ENCODE data around the gene TSPAN17.
"Not testable (repeated sequence)": the region's sequence is repeated elsewhere in the genome, so short reads cannot be mapped to it uniquely, and the experiment has no call there.

The TSPAN17 gene

GRCh38 chr5:176647030-176647842 lies at the start of gene TSPAN17:
TSS of gene TSPAN17 (plus strand) at chr5:176647484. CDS start at chr5:176647616, 132 bp downstream.
- peak; percentile 86 for DNase-seq

- not testable (repeated sequence) for DNase-seq
Measured at GRCh38 chr5:176599749-176600430, 47.4 kb upstream of the TSPAN17 start.

DNA sequence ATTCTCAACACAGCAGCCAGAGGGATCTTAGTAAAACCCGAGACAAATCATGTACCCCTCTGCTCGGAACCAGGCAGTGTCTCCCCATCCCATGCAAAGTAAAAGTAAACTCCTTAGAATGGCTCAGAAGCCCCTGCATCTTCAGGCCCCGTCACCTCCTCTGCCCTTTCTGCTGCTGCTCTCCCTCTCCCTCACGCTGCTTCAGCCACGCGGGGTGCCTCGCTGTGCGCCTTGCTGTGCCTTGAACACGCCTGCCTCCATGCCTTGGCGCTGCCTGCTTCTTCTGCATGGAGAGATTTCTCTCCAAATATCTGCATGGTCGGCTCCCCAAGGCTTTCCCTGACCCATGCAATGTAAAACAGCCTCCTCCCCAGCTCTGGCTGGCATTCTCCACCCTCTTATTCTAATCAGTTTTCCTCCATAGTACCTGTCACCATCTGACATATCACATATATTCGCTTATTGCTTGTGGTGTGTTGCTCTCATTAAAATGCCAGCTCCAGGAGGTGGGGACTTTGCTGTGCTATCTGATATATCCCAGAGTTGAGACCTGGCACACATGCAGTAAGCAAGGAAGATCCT lies 45.3 kb upstream of the TSPAN17 start:
- DNase-seq = no peak

DNA sequence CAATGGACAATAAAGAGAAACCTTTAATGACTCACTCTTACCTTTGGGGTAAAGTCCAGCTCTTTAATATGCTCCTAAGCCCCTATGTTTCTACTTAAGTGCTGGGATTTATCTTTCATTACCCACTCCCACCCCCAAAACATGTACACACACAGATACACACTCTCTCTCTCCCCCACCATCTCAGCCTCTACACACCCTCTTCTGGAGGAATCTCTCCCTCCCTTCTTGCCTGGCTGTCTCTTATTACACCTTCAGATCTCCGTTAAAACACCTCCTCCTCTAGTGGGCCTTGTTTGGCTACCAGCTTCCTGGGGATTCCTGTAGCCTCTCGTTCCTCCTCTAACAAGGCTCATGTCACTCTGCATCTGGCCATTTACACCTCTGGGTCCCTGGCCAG lies 44.2 kb upstream of the TSPAN17 start:
- DNase-seq = no peak

GRCh38 chr5:176606032-176606431 lies 41.3 kb upstream of the TSPAN17 start:
- DNase-seq = no peak

DNA sequence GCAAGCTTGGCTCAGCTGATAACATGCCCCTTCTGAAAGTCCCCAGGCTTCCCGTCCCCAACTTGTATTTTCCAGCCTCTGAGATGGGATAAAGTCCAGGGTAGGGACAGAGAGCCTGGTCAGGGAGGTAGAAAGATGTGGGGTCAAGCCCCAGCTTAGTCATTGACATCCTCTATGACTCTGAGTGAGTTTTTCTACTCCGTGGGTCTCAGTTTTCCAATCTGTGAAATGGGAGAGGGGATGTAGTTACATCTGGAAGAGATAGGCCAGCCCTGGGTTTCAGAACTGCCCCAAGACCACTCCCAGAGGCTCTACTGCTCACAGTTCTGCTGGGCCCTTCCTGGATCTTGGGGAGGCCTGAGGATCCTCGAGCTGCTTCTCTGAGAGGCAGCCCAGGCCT lies 40.4 kb upstream of the TSPAN17 start:
- no peak for DNase-seq

DNA sequence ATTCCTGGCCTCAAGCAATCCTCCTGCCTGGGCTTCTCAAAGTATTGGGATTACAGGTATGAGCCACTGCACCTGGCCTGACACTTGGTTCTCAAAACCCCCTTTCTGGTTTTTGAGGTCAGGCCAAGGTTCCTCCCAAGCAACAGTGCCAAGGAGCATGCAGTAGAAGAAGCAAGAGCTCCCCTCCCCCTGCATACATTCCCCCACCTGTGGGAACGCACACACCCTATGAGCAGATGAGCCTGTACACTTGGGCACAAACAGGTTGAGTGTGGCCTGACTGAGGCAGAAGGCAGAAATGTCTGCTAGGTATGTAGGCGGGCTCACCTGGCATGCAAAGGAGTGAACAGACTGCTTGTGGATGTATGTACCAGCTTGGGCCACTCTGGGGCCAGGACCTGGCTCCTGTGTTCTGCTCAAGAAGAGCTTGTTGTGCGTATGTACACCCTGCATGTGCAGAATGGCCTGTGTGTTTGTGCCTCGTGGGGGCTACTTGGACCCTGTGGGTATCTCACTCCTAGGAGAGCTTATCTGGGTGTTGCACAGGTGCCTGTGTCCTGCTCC lies 39.1 kb upstream of the TSPAN17 start:
- DNase-seq = no peak

- no peak for DNase-seq
Measured at GRCh38 chr5:176608937-176609723, 38.2 kb upstream of the TSPAN17 start.

DNA sequence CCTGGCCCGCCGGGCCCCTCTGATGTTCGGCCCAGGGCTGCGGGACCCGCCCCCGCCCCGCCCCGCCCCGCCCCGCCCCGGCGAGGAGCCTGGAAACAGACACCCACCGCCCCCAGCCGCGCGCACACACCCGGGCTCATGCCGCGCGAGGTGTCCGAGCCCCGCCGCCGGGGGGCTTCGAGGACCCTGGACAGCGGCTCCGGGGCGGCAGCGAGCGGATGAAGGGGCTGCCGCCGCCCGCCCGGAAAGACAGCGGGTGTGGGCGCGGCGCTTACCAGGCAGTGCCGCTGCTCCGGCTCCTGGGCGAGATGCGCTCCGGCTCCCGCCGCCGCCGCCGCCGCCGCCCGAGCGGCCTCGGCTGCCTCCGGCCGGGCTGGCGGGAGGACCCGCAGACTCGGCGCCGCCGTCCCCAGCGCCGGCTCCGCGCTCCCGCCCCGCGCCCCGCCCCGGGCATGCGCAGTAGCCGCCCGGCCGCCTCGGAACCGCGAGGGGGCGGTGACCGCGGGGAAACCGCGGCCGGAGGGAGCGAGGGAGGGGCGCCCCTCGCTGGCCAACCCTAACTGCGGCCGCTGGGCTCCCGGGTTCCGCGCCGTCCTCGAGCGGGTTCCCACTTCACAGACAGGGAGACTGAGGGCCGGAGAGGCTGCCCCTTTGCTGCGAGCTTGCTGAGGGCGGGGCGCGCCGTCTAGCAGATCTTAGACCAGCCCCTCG lies 37.4 kb upstream of the TSPAN17 start, which contains the start of gene GPRIN1:
GPRIN1 (minus strand) TSS at position 433 of the 711 bp plus-strand sequence. CDS start 10,322 bp downstream, outside the sequence.
- DNase-seq = peak; percentile 27

DNA sequence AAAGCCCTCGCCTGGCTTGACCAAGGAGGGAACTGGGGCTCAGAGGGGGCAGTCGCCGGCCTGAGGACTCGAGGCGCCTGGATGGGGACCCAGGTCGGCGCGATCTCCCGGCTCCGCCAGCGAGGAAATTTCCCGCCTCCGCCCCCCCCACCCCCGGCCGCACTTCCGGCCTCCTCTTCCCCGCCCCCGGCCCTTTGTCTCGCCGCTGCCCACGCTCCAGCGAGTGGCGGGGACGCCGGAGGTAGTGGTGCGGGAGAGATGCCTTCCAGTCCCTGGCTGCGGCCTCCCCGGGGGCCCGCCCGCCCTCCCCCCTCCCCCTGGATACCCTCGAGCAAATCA lies 36.9 kb upstream of the TSPAN17 start:
- no peak for DNase-seq

DNA sequence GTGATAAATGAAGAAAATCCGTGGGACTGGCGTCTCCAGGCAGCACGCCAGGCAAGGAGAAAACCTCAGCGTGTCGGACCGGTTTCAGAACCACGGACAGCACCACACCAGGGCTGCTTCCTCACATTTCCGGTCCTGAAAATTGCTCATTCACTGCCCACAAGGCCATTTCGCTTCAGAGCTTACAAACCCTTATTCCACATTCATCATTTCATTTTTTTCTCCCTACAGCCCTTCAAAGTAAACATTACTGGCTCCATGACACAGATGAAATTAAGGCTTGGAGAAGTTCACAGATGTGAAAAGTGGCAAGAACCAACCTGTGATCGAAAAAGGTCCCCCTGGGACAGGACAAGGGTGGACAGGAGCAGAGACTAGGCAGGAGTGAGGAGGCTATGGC lies 35.8 kb upstream of the TSPAN17 start:
- DNase-seq = no peak

- DNase-seq = no peak
Measured at GRCh38 chr5:176612008-176612407, 35.3 kb upstream of the TSPAN17 start.

DNA sequence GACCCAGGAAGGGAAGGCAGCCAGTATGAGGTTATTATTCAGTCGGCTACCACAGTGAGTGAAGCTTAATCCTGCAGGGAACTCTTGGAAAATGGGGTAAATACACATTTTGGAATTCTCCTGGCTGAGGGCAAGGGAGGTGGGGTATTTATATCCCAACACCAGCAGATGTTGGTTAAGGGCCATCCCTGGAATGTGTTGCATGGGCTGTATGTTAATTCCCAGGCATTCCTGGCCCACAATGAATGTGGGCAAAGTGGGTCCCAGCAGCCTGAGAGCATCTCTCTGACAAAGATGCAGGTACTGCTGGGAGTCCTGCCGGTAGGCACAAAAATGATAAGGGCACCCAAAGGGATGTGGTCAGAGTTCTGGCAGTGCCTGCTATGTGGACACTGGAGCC lies 34.4 kb upstream of the TSPAN17 start:
- DNase-seq = no peak

DNA sequence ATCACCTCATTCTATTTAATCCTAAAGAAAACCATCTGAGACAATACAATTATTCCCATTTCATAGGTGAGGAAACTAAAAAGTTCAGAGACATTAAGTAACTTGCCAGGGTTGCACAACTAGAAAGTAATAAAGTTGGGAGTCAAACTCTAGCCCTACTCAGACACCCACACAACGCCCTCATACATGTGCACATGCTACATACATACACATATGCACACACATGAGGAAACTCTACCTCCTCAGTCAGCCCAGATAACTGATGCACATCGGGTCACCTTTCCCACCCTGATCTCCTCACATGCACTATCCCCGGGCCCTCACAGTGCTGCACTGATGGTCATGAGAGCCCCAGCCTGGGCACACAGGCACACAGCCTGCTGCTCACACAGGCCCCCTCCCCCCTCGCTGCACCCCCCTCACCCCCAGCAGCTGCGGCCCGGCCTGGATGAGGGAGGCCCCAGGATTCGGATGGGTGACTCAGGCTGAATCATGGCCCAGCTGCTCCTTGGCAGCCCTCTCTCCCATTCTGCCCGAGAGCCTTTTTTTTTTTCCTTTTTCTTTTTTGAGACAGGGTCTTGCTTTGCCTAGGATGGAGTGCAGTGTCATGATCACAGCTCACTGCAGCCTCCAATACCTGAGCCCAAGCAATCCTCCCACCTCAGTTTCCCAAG lies 32.3 kb upstream of the TSPAN17 start:
- DNase-seq = no peak

DNA sequence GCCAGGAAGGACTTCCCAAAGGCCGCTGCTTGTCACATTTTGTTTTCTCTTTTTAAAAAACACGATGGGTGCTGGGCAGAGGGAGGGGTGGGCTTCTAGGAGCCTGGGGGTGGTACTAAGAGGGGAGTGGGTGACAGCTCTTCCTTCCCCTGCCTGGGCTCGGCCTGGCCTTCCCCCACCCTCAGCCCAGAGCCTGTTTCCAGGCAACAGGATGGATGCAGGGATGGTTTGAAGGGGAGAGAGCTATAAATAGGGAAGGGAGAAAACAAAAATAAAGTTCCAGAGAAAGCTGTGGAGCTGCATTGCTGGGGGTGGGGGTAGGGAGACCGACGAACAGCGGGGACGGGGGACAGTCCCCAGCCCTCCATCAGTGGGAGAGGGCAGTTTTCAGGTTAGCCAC lies 30.8 kb upstream of the TSPAN17 start:
- DNase-seq = no peak

DNA sequence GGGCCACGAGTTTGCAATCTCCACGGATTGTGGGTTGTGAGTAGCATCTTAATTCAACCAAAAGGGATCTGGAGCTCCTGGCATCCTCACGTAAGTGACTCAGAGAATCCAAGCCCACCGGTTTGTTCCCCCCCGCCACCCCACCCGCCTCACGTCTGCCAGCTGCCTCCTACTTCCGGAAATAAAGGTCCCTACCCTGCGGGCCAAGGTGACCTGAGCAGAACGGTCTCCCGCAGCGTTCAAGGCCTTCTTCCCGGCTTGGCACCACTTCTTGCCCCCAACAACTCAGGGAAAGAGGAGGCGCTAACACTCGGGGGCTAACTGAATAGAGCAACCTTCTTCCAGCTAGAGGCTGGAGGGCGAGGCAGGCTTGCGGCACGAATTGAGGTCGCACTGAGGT lies 28.5 kb upstream of the TSPAN17 start:
- DNase-seq = no peak

GRCh38 chr5:176619203-176619568 lies 28.1 kb upstream of the TSPAN17 start:
- DNase-seq = no peak

GRCh38 chr5:176619569-176620332 lies 27.5 kb upstream of the TSPAN17 start:
- no peak for DNase-seq

GRCh38 chr5:176620333-176620981 lies 26.8 kb upstream of the TSPAN17 start:
- no peak for DNase-seq

DNA sequence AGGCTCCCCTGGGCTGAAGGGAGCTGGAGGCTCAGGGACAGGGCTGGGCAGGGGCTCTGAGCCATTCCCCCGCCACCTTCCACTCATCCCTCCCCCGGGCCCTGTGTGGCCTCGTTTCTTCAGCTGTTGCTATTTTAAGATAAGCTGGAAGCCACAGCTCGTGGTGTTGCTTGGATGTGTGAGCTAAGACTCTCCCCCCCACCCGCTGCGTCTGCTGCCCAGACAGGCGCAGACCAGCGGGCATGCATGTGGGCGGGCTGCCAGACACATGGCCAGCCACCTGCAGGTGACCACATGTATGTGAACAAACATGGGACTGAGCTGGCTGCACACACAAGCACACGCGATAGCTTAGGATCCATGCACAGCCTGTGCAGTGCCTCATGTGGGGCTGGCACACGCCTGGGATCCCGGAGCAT lies 25.6 kb upstream of the TSPAN17 start:
- DNase-seq = no peak

All from NCI-H510A (cell line).